HG02623 (cell line): ENCODE measurements around the gene CYP2D6.
"Not testable (repeated sequence)": the region's sequence is repeated elsewhere in the genome, so short reads cannot be mapped to it uniquely, and the experiment has no call there.

Source experiments
- ATAC-seq: cut with Tn5 transposase; IDR thresholded peaks from one replicate; pipeline ENCODE4 v1.9.1; 2021; ENCODE audit warnings: moderate library complexity; ENCODE audit not compliant: unreplicated experiment

CYP2D6 gene

DNA sequence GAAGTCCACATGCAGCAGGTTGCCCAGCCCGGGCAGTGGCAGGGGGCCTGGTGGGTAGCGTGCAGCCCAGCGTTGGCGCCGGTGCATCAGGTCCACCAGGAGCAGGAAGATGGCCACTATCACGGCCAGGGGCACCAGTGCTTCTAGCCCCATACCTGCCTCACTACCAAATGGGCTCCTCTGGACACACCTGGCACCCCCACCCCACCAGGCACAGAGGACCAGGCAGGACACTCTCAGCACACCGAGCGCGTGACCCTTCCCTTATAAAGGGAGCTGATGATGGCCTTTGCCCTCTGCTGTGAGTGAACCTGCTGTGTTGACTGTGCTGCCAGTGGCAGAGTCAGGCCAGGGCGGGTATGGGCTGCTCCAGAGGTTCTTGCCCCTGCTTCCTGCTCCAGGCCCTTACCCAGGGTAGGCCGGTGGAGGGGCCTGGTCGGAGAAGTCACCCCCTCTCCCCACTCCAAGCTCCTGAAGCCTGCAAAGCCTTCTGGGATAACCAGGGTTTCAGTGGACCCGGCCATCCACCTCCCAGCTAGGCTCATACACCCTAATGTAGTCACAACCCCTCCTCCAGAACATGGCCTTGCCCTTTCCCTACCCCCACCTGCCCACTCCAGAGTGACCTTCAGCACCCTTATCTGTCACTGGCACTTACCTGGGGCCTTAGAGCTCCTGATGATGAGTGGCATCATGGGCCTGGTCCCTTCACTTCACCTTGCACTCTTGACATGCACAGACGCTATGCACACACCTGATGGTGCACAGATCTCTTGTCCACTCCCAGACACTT is at the start of gene CYP2D6:
Gene CYP2D6, minus strand, starts transcription at position 172 of the 793 bp plus-strand sequence. Its CDS starts 19 bp downstream, at position 153.
- not testable (repeated sequence) for ATAC-seq

DNA sequence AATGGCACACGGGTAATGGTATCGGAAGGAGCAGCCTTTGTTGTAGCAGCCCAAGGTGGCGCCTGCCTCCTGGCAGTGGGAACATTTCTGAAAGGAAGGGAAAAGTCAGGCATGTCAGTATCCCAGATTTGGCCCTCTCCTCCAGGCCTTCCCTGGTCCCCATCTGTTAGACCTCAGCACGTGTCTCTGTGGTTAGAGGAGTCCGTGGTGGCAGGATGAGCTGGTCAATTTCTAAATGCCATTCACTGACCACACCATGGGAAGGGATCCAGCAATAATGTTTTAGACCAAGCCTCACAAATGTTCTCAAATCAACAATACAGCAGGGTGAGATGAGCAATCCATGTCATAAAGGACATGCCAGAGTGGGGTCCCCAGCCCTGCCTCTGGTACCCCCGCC is 49.0 kb upstream of the CYP2D6 start:
- ATAC-seq: no peak

- ATAC-seq: no peak
Observed at GRCh38 chr22:42178910-42179519, 48.4 kb upstream of the CYP2D6 start.

GRCh38 chr22:42177891-42178336 is 47.3 kb upstream of the CYP2D6 start:
- no peak for ATAC-seq

GRCh38 chr22:42176255-42176915 is 45.8 kb upstream of the CYP2D6 start:
- ATAC-seq: no peak

DNA sequence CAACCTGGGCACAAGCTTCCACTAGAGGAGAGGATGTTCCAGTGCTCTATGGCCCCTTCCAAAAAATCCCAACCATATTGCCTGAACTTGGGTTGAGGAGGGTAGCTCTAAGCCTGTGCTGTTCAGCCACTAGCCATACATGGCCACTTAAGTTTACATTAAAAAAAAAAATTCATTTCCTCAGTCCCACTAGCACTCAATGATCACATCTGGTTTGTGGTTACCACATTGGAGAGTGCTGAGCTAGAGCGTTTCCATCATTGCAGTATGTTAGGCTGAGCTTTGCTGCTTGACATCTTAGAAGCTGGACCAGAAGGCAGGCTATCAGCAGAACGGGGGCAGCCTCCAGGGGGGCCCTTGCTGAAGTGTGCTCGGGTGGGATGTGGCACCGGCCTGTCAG is 43.5 kb upstream of the CYP2D6 start:
- no peak for ATAC-seq

DNA sequence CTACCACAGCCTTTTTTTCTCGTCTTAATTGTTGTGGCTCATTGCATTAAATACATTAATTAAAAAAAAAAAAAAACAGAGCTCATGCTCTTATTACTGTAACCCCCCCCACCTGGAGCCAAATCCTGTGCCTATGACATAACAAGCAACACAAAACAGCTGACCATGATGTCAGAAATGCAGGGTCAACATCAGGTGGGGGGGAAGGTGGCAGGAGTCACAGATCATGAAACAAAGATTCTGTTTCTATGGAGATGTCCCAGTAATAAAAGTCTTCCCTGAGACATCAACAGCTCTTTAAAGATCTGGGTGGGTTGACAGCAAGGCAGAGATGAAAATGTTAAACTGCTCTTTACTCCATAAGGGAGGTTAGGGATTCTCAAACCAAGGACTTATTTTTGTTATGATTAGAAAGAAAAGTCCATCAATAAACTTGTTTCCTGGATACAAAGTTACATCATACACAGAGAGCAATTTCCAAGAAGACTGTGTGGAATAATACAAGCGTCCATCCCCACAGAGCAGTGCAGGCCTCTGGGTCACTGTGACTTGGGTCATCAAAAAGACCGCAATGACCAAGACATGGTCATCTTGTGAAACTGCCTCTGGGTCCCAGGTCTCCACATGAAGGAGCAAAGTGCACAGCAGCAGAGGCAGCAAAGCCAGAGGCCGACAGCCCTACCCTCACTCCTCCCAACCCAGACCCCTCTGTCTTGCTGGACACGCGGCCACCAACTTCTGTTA is 42.7 kb upstream of the CYP2D6 start:
- no peak for ATAC-seq

GRCh38 chr22:42172773-42173172 is 42.2 kb upstream of the CYP2D6 start:
- no peak for ATAC-seq

DNA sequence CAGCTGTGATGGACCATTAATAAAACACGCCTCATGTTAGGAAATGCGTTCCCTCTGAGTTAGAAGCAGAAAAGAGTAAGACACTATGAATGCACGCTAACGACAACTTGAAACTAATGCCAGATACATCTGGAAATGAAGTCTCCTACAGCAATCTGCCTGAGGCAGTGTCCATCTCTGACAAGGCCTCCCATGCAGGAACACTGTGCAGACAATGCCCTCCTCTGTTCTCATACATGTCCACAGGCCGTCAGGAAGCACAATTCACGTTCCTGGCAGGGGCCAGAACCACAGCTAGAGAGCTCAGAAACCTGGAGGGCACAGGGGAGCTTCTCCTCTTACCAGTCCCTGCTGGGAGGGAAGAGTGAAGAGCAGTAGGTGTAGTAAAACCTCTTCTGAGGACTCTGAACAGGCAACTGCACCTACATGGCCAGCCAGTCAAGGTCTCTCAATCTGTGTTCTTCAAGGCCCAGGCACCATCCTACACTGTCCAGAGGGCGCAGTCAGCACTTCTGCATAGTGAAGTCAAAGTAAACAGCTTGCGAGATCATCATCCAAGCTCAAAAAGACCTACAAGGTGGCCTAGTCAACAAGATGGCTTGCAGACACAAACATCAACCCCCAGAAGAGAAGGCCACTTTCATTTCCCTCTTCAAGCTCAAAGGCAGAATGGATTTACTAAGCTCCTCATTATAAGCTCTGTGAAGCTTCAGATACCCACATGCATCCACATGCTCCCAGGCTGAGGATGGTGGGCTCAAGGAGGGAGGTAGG is 41.5 kb upstream of the CYP2D6 start:
- ATAC-seq: no peak

DNA sequence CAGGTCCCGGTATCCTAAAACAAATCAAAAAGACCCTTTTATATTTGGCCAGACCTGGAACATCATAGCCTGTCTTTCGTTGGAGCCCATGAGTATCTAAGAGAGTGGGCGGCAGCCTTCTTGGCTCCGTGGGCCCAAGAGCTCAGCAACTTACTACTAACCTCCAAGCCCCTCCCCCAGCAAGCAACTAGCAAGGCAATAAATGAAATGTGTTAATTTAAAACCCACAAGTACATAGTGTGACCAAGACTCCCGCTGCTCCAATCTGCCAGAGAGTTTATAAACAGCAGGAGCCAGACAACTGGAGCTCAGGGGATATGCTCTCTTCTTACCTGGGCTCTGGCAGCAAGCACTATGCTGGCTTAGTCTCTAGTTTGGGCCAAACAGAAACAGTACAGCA is 40.8 kb upstream of the CYP2D6 start:
- ATAC-seq: no peak

GRCh38 chr22:42170946-42171345 is 40.3 kb upstream of the CYP2D6 start:
- no peak for ATAC-seq

GRCh38 chr22:42169055-42169469 is 38.5 kb upstream of the CYP2D6 start:
- no peak for ATAC-seq

DNA sequence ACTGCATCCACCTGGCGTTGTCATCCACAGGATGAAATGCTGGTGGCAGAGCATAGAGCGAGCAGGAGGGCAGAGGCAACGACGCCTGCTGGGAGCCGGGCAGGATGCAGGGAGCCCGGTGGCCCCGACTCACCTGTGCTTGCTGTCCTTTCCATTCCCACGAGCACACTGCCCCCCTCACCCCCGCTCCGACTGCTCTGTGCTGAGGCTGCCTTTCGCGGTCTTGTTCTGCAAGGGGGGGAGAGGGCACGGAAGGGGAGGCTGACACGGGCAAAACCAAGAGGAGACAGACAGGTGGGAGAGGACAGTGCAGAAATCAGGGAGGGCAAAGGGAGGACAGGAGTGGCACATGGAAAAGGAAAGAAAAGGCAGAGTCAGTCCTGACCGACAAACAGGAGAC is 37.9 kb upstream of the CYP2D6 start:
- no peak for ATAC-seq

DNA sequence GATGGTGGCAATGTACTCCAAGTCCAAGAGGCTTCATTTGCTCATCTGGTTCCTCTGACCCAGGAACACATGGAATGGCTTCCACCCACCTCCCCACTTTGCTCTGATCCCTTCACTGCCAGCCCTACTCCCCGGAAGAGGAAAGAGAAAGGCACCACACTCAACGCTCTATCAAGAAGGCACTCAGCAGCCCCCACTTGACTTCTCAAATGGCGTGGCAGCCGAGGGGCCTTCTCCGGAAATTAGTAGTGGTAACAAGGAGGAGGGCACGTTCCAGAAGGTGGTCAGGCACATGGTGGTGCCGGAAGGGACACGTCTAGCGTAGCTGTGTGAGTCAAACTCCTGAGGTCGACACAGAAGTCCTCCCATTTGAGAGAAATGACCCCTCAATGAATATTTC is 36.5 kb upstream of the CYP2D6 start:
- no peak for ATAC-seq

DNA sequence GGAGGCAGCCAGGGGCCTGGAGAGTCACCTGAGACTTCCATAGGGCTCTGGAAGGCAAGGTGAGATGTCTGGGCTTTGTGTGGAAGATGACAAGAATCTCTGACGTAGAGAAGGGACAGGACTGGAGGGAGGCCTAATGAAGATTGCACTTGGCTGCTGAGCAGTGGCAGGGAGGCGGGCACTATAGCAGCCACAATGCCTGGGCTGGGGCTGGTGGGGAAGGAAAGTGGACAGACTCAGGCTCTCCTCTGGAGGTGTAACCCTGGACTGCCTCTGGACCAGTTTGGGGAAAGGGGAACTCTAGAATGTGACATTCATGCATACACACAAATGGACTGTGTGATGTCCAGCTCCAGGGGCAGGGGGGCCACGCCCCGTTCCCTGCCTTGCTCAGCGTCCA is 34.3 kb upstream of the CYP2D6 start:
- ATAC-seq: no peak

GRCh38 chr22:42163515-42163914 is 32.9 kb upstream of the CYP2D6 start:
- no peak for ATAC-seq

GRCh38 chr22:42162728-42163489 is 32.3 kb upstream of the CYP2D6 start:
- no peak for ATAC-seq

DNA sequence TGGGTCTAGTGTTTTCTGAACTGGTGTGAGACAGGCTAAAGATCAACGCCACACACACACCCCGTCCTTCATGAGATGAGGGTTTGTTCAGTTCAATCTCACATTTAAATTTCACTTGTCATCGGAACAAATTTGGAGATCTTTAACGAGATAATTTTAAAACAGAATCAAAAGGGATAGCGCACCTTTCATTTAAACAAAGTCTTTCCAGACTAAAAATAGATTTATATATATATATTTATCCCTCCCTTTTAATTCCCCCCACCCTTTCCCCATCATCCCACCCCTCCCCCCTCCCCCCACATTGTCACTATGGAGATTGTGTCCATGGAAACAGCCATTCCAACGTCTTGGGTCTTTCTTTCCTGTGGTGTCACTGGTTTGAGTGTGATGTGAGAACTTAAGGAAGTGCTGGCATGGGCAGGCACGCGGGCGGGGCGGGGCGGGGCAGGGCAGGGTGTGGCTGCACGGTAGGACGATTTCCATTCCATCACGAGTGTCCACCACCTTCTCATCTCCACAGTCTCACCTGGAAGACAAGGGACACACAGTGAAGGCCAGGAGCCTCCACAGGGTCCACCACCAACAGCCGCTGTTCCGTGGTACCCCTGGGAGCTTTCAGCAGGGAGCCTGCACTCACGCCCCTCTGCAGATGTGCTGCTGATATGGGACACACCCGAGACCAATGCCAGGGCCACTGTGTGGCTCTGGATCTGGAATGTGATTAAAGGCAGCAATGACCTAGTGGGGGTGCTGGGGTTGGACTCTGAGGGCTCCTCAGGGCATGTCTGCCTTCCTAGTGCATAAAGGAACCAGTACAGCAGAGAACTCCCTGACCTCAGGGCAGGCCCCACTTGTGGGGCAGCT is 30.5 kb upstream of the CYP2D6 start:
- no peak for ATAC-seq

DNA sequence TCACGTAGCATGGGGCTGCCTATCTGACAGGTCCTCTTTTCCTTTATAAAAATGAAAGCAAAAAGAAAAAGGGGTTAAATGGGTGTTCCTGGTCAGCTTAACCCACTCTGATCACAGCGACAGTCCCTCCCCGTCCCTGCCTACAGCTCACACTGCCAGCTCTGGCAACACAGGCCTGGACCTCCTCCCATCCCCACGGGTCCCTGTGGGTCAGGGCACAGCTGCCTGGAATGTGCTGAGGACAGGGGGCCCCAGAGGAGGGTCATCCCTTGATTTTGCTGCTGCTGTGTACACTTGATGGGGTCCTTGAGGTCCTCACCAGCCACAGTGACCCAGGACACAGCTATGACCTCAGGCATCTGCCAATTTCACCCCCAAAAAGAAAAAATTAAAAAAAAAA is 29.6 kb upstream of the CYP2D6 start:
- ATAC-seq: no peak
